AG04450 (cell line): ENCODE measurements around the gene GPR155. TPM values are rescaled to one million over a fixed set of nuclear protein-coding genes. Genes with fewer than 3 reads are reported as not detected.
"Not testable (repeated sequence)": the region's sequence is repeated elsewhere in the genome, so short reads cannot be mapped to it uniquely, and the experiment has no call there.

Source experiments
- CTCF ChIA-PET: fragments of 300-600, 350-600 bp; formaldehyde crosslinking; extraction: SDS; loops from one replicate; lab custom pipeline; 2022; ENCODE audit warnings: antibody characterized with exemption, inconsistent platforms; lab: Charles Lee
- POLR2A ChIA-PET: fragments of 350-600 bp; formaldehyde crosslinking; extraction: SDS; loops from one replicate; lab custom pipeline; 2021; ENCODE audit warnings: antibody characterized with exemption, inconsistent platforms; lab: Yijun Ruan, JAX
- DNase-seq: peaks from one replicate; pipeline ENCODE4 v3.0.0-alpha.2; 2011; ENCODE audit warnings: low read depth, low spot score
- H3K27ac ChIP-seq: one replicate; pipeline ENCODE4 v1.5.1; 2012; ENCODE audit warnings: low read depth, low read length, control low read depth
- H3K27me3 ChIP-seq: one replicate; pipeline ENCODE4 v1.6.0; 2012; ENCODE audit warnings: low read length; ENCODE audit not compliant: control insufficient read depth, insufficient read depth
- H3K4me3 ChIP-seq: 2 replicates; pipeline ENCODE4 v1.5.1; 2011; ENCODE audit warnings: mild to moderate bottlenecking, low read depth, low read length, control low read depth
- H3K9me3 ChIP-seq: 2 replicates; pipeline ENCODE4 v1.5.1; 2012; ENCODE audit warnings: low read length; ENCODE audit not compliant: control insufficient read depth, insufficient read depth
- polyA plus RNA-seq: library from polyadenylated mRNA; depleted of rRNA; stranded (reverse); fragments of >200 nt; gene quantifications from 2 replicates; pipeline ENCODE4 v1.2.3, GENCODE V29; 2011
- TF ChIP-seq, protein P1 (sequence below): IDR thresholded peaks from 2 replicates; pipeline ENCODE4 v1.5.1; 2011; ENCODE audit warnings: low read depth, low read length, control low read depth, inconsistent platforms

Gene GPR155
- polyA plus RNA-seq, 1 experiment = 5.4 TPM

DNA sequence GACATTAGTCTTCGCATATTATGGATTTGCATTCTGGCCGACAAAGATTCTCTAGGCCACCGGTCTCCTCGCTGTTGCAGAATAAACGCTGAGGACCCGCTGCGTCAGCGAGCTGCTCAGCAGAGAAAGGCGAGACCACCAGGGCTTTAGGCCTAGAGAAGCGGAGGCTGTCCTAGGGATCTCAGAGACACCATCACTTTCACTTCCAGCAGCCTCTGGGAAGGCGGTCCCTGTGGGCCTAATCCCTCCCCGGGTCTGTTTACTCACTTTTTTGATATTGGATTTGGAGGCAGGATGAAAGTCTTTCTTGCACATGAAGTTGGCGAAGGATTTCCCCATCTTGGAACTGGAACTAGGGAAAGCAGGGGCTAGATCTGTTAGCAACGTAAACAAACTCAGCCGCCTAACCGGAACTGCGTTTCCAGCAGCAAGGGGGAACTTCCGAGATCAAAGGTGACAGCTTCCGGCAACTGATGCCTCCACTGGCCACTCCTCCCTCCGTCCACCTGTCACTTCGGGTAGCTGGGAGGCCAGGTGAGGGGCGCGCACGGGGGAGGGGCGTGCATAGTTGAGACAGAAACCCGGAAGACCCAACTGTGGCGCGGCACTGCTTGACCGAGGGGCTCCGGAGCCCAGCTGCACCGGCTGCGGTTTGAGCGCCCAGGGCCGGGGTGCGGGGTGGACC, 91.4 kb downstream of the GPR155 start, which contains the start of gene SCRN3:
TSS of gene SCRN3 (plus strand) at position 447 of the 685 bp plus-strand sequence. CDS start 2,554 bp downstream, outside the sequence.
- Histone ChIP-seq H3K9me3 (no peaks in the 10 kb centered on the region), H3K4me3 (peak within 1 kb of the TSS; percentile 89), H3K27me3 (no peaks in the 10 kb centered on the region), H3K27ac (peak within 1 kb of the TSS; percentile 86)
- TF ChIP-seq, protein P1, sequence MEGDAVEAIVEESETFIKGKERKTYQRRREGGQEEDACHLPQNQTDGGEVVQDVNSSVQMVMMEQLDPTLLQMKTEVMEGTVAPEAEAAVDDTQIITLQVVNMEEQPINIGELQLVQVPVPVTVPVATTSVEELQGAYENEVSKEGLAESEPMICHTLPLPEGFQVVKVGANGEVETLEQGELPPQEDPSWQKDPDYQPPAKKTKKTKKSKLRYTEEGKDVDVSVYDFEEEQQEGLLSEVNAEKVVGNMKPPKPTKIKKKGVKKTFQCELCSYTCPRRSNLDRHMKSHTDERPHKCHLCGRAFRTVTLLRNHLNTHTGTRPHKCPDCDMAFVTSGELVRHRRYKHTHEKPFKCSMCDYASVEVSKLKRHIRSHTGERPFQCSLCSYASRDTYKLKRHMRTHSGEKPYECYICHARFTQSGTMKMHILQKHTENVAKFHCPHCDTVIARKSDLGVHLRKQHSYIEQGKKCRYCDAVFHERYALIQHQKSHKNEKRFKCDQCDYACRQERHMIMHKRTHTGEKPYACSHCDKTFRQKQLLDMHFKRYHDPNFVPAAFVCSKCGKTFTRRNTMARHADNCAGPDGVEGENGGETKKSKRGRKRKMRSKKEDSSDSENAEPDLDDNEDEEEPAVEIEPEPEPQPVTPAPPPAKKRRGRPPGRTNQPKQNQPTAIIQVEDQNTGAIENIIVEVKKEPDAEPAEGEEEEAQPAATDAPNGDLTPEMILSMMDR = no peak
- ChIA-PET POLR2A (interaction anchor here (0.5 to 1.0 kb wide), 2 partner anchors 49 to 64 kb away, joined by 3 to 4 read pairs; no protein-coding TSS in a partner anchor), CTCF (interaction anchor here (0.6 to 1.0 kb wide), 2 partner anchors 16 to 151 kb away, joined by 3 to 4 read pairs; no protein-coding TSS in a partner anchor)
- DNase-seq = peak; percentile 43

DNA sequence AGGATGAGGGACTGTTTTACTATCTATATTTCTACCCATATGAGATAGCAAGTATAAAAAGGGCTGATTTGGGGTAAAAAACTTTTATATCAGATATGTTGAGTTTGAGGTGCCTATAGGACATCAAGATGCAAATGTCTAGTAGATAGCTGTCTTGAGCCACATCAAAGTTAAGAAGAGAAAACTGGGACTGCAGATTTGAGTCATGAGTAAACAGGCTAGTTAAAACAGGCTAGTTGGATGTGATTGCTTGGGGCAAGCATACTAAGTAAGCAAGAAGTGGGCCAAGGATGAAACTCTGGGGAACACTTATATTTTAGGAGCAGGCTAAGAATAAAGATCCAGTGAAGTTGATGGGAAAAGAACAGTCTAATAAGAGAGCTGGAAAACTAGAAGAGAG, 94.1 kb downstream of the GPR155 start:
- Histone ChIP-seq H3K4me3 (no peak overlapping the region), H3K9me3 (no peaks in the 10 kb centered on the region), H3K27me3 (no peaks in the 10 kb centered on the region), H3K27ac (no peak overlapping the region)
- ChIA-PET CTCF (interaction anchor here (1.5 kb wide), 1 partner anchor 154 kb away, joined by 3 read pairs; no protein-coding TSS in a partner anchor), POLR2A (no interaction called here)
- DNase-seq = no peak
- TF ChIP-seq, protein P1 = no peak

DNA sequence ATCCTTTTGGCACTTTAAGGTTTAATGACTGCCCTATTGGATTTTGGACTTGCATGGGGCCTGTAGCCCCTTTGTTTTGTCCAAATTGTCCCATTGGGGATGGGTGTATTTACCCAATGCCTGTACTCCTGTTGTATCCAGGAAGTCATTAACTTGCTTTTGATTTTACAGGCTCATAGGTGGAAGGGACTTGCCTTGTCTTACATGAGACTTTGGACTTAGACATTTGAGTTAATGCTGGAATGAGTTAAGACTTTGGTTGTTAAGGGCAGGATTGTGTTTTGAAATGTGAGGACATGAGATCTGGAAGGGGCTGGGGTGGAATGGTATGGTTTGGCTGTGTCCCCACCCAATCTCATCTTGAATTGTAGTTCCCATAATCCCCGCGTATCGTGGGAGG, 96.5 kb downstream of the GPR155 start:
- H3K27me3 ChIP-seq, H3K4me3 ChIP-seq, H3K27ac ChIP-seq, CTCF ChIA-PET, H3K9me3 ChIP-seq, DNase-seq, POLR2A ChIA-PET: not testable (repeated sequence)

DNA sequence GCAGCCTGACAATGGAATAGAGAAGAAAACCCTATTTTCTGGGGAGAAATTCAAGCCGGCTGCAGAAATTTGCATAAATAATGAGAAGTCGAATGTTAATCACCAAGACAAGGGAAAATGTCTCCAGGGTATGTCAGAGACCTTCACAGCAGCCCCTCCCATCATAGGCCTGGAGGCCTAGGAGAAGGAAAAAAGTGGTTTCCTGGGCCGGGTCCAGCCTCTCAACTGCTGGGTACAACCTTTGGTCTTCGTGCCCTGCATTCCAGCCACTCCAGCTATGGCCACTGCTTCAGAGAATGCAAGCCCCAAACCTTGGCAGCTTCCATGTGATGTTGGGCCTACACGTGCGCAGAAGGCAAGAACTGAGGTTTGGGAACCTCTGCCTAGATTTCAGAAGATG, 97.3 kb downstream of the GPR155 start:
- H3K9me3 ChIP-seq = no peaks in the 10 kb centered on the region
- H3K27me3 ChIP-seq = no peaks in the 10 kb centered on the region
- TF ChIP-seq, protein P1 = no peak
- no peak for DNase-seq
- CTCF ChIA-PET = no interaction called here
- H3K4me3 ChIP-seq = no peak overlapping the region
- no peak overlapping the region for H3K27ac ChIP-seq
- POLR2A ChIA-PET = no interaction called here

DNA sequence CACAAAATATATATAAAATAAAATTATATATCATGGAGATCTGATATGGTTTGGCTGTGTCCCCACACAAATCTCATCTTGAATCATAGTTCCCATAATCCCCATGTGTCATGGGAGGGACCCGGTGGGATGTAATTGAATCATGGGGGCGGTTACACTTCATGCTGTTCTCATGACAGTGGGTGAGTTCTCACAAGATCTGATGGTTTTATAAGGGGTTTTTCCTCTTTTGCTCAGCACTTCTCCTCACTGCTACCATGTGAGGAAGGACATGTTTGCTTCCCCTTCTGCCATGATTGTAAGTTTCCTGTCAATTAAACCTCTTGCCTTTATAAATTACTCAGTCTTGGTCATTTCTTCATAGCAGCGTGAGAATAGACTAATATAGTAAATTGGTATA, 98.1 kb downstream of the GPR155 start:
- H3K27me3 ChIP-seq, CTCF ChIA-PET, H3K27ac ChIP-seq, POLR2A ChIA-PET, DNase-seq, H3K4me3 ChIP-seq, H3K9me3 ChIP-seq: not testable (repeated sequence)

DNA sequence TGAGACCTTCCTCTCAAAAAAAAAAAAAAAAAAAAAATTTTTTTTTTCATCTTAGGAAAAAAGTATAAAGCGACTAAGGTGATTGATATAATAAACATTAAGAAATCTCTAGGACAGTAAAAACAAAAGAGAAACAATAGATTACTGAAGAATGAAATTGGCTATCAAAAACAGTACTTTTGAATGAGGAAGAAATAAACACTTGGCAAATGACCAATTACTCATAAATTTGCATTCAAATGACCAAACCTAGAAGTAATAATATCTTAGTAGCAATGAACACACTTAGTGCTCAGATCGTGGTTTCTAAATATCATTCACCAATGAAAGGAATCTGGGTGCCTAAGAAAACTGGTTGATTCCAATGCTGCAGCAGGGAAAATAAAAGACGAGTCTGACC, 101.6 kb downstream of the GPR155 start:
- ChIA-PET CTCF (no interaction called here), POLR2A (no interaction called here)
- no peak for DNase-seq
- TF ChIP-seq, protein P1 = no peak
- no peaks in the 10 kb centered on the region for H3K27me3 ChIP-seq
- H3K4me3 ChIP-seq = no peak overlapping the region
- H3K9me3 ChIP-seq = no peaks in the 10 kb centered on the region
- no peak overlapping the region for H3K27ac ChIP-seq
